ENCODE measurements around the gene MMAA. TPM values are rescaled to one million over a fixed set of nuclear protein-coding genes. Genes with fewer than 3 reads are reported as not detected.

Gene MMAA
- polyA plus RNA-seq, 1 donor from 2014 or later: 7.9 TPM

GRCh38 chr4:145665773-145666172 is 46.6 kb downstream of the MMAA start:
- no peak overlapping the region for H3K4me2 ChIP-seq (ENCODE audit: low read length)
- no peaks in the 10 kb centered on the region for H3K36me3 ChIP-seq (ENCODE audit: insufficient read depth, low read length)
- TF ChIP-seq EP300 (conservative IDR thresholded peaks at IDR 0.05; ENCODE audit: poor library complexity, severe bottlenecking): no peak
- TF ChIP-seq REST (IDR thresholded peaks at IDR 0.05; ENCODE audit: borderline replicate concordance): no peak
- no peak for TF ChIP-seq CTCF (IDR thresholded peaks at IDR 0.05; ENCODE audit: poor library complexity, severe bottlenecking)
- no peak for TF ChIP-seq RAD21 (conservative IDR thresholded peaks at IDR 0.05)
- no peak for TF ChIP-seq MXI1 (conservative IDR thresholded peaks at IDR 0.05; ENCODE audit: poor library complexity, severe bottlenecking)
- no peak for TF ChIP-seq SMC3 (conservative IDR thresholded peaks at IDR 0.05; ENCODE audit: poor library complexity)
- no peak for TF ChIP-seq EZH2 (IDR thresholded peaks at IDR 0.05; ENCODE audit: borderline replicate concordance, insufficient read depth, low read length, poor library complexity, severe bottlenecking)
- no peak for TF ChIP-seq TAF1 (IDR thresholded peaks at IDR 0.05; ENCODE audit: low read depth)

GRCh38 chr4:145670422-145670821 is 51.2 kb downstream of the MMAA start:
- Histone ChIP-seq H4K20me1 (ENCODE audit: insufficient read depth) (no peaks in the 10 kb centered on the region), H3K4me3 (ENCODE audit: low read length) (no peak overlapping the region), H3K27me3 (ENCODE audit: insufficient read depth, low read depth, low read length) (no peaks in the 10 kb centered on the region), H3K9ac (ENCODE audit: low read length) (no peak overlapping the region), H3K36me3 (ENCODE audit: insufficient read depth, low read length) (no peaks in the 10 kb centered on the region), H3K27ac (ENCODE audit: low read length) (no peak overlapping the region), H3K9me2 (ENCODE audit: insufficient read depth, low read length) (no peaks in the 10 kb centered on the region), H2AFZ (ENCODE audit: low read depth, low read length) (no peak overlapping the region), H3K4me2 (ENCODE audit: low read length) (no peak overlapping the region), H3K79me2 (replicated peaks; ENCODE audit: insufficient read depth, low read length) (no peaks in the 10 kb centered on the region), H3F3A (ENCODE audit: insufficient read depth, low read length, poor library complexity, severe bottlenecking) (no peaks in the 10 kb centered on the region), H3K9me3 (ENCODE audit: low read length) (no peaks in the 10 kb centered on the region)
- no peak for TF ChIP-seq SMC3 (conservative IDR thresholded peaks at IDR 0.05; ENCODE audit: poor library complexity)
- no peak for TF ChIP-seq EZH2 (IDR thresholded peaks at IDR 0.05; ENCODE audit: borderline replicate concordance, insufficient read depth, low read length, poor library complexity, severe bottlenecking)
- no peak for TF ChIP-seq EP300 (conservative IDR thresholded peaks at IDR 0.05; ENCODE audit: poor library complexity, severe bottlenecking)
- no peak for TF ChIP-seq TAF1 (IDR thresholded peaks at IDR 0.05; ENCODE audit: low read depth)
- no peak for TF ChIP-seq CTCF (IDR thresholded peaks at IDR 0.05; ENCODE audit: poor library complexity, severe bottlenecking)
- TF ChIP-seq REST (IDR thresholded peaks at IDR 0.05; ENCODE audit: borderline replicate concordance): no peak
- TF ChIP-seq POLR2AphosphoS5 (IDR thresholded peaks at IDR 0.05): no peak
- TF ChIP-seq MXI1 (conservative IDR thresholded peaks at IDR 0.05; ENCODE audit: poor library complexity, severe bottlenecking): no peak
- no peak for TF ChIP-seq RAD21 (conservative IDR thresholded peaks at IDR 0.05)

More at GRCh38 chr4:145665773-145666172, 46.6 kb downstream of the MMAA start:
- H3K4me3 ChIP-seq (ENCODE audit: low read length): no peak overlapping the region
- no peak overlapping the region for H2AFZ ChIP-seq (ENCODE audit: low read depth, low read length)
- H3K79me2 ChIP-seq (replicated peaks; ENCODE audit: insufficient read depth, low read length): no peaks in the 10 kb centered on the region
- no peaks in the 10 kb centered on the region for H4K20me1 ChIP-seq (ENCODE audit: insufficient read depth)
- no peaks in the 10 kb centered on the region for H3K9me2 ChIP-seq (ENCODE audit: insufficient read depth, low read length)
- H3K9ac ChIP-seq (ENCODE audit: low read length): no peak overlapping the region
- no peak overlapping the region for H3K27ac ChIP-seq (ENCODE audit: low read length)
- no peaks in the 10 kb centered on the region for H3K9me3 ChIP-seq (ENCODE audit: low read length)
- no peaks in the 10 kb centered on the region for H3K27me3 ChIP-seq (ENCODE audit: insufficient read depth, low read depth, low read length)
- no peaks in the 10 kb centered on the region for H3F3A ChIP-seq (ENCODE audit: insufficient read depth, low read length, poor library complexity, severe bottlenecking)

All from neural cell (in vitro differentiated cells).